ENCODE results near the gene HPS4. TPM values are rescaled to one million over a fixed set of nuclear protein-coding genes. Genes with fewer than 3 reads are reported as not detected.

The HPS4 gene
- total RNA-seq, 1 donor from 2014 or later: 46.1 TPM

DNA sequence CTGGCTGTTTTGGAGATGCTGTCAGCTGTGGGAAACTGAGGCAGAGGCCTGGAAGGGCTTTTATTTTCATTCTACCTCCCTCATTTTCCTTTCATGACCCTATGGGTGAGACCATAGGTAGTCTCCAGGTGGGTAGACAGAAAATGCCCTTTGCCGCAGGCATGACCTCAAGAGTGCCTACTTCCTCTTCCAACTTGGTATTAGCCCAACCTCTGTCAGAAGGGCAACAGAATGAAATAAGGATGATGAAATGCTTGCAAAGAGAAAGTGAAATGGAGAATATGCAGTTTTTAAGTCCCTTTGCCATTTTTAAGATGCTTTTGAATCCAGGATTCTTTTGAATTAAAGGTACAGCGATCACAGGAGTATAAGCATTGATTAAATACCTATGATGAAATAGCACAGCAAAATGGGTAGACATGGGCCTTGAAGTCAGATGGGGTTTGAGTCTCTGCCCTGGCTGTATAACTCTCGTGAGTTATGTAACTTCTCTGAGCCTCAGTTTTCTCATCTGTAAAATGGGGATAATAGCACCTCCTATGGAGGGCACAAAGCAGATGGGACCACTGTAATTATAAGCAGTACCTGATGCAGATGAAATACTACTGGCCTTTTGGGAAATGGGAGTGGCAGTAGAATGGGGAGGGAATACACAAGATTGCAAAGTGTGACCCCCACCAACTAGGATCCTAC lies 50.8 kb downstream of the HPS4 start:
- Mint-ChIP-seq H3K27ac (no peak overlapping the region), H3K36me3 (no peaks in the 10 kb centered on the region), H3K4me1 (ENCODE audit: unreplicated experiment) (peaks cover 36% of the 10 kb centered on the region), H3K4me3 (no peak overlapping the region), H3K27me3 (peaks cover 38% of the 10 kb centered on the region), H3K9me3 (no peaks in the 10 kb centered on the region)
- TF ChIP-seq, protein P1, sequence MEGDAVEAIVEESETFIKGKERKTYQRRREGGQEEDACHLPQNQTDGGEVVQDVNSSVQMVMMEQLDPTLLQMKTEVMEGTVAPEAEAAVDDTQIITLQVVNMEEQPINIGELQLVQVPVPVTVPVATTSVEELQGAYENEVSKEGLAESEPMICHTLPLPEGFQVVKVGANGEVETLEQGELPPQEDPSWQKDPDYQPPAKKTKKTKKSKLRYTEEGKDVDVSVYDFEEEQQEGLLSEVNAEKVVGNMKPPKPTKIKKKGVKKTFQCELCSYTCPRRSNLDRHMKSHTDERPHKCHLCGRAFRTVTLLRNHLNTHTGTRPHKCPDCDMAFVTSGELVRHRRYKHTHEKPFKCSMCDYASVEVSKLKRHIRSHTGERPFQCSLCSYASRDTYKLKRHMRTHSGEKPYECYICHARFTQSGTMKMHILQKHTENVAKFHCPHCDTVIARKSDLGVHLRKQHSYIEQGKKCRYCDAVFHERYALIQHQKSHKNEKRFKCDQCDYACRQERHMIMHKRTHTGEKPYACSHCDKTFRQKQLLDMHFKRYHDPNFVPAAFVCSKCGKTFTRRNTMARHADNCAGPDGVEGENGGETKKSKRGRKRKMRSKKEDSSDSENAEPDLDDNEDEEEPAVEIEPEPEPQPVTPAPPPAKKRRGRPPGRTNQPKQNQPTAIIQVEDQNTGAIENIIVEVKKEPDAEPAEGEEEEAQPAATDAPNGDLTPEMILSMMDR (conservative IDR thresholded peaks at IDR 0.05): no peak
- DNase-seq (ENCODE audit: extremely low spot score, unreplicated experiment): no peak

DNA sequence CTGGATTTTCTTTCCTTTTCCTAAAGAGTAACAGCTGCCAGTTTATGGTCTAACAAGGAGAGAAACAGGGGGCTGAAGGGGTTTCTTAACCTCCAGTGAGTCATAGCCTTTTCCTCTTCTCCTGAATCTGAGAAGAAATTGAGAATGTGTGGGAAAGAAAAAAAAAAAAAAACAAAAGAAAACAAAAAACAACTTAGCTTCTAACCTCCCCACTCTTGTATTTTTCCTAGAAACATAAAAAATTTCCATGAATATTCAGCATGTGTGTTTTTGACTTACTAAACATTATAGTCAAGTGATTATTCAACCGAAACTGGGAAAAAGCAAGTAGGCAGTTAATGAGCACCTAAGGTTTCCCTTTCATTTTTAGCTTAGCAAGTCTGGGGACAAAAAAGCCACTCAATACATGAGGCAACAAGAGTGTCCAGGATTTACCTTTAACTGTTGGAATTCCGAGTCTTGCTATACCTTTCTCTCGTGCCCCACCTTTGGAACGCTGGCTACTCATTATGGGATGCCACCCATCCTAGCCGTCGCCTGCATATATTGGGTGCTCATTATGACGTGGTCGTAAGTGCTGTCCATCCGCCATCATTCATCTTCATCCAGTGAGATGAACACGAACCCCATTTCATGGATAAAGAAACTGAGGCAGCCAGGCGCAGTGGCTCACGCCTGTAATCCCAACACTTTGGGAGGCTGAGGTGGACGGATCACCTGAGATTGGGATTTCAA lies 52.2 kb downstream of the HPS4 start:
- Mint-ChIP-seq H3K4me1 (ENCODE audit: unreplicated experiment) (peaks cover 28% of the 10 kb centered on the region), H3K36me3 (no peaks in the 10 kb centered on the region), H3K27ac (no peak overlapping the region), H3K4me3 (peak overlapping the region; percentile 85), H3K9me3 (no peaks in the 10 kb centered on the region), H3K27me3 (peaks cover 47% of the 10 kb centered on the region)
- DNase-seq (ENCODE audit: extremely low spot score, unreplicated experiment): no peak
- TF ChIP-seq, protein P1 (conservative IDR thresholded peaks at IDR 0.05): no peak

DNA sequence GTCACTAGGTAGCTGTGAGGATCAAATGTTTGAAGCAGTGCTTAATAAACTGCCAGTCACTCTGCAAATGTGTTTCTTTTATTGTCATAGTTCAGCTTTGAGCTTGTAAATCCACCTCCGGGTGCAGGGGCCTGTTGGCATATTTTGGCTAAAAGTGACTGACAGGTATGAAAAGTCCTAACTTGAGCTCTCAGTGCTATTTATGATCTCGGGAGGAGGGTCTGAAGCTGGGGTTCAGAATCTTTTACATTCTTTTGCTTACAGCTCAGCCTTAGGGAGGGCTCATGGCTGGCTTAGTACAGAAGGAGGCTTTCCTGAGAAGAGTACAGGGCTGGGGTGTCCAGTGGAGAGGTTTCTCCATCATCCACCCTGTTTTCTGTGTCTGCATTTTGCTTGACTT lies 53.0 kb downstream of the HPS4 start:
- H3K27ac Mint-ChIP-seq: peak overlapping the region; percentile 64
- no peak for DNase-seq (ENCODE audit: extremely low spot score, unreplicated experiment)

DNA sequence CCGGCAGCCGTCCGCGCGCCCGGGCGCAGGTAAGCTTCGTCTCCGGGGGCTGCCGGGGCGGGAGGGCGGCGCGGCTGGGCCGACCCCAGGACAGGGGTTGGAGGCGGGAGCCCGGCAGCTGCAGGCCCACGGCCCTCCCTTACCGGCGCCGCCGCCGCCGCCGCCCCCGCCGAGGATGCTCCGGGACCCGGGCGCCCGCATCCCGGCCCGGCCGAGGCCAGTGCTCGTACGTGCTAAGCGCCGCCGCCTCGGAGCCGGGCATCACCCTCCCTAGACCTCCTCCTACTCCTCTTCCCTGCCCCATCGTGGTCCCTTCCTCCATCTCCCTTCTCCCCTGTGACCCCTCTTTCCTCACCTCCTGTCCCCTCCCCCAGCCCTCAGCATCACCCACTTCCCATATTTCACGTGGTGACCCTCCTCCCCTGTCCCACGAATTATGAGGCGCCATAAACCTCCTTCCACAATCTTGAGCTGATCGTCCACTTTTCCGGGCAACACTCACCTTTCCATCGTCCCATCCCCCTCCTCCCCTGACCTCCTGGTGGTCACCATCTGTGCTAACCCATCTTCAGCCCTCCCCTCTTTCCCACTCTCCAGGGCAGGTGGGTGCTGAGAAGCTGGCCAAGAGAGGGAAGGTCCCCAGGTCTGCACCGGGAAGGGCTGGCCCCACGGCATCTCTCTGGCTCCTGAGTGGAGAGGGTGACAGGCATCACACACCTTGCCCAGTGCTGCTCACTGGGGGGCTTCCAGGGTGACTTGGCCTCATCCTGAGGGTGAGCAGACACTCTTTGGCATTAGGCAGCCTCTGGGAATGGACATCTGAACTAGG lies 53.9 kb downstream of the HPS4 start:
- Mint-ChIP-seq H3K27ac (peak overlapping the region; percentile 64), H3K27me3 (peaks cover 60% of the 10 kb centered on the region), H3K4me1 (ENCODE audit: unreplicated experiment) (peaks cover 15% of the 10 kb centered on the region), H3K36me3 (no peaks in the 10 kb centered on the region), H3K4me3 (peak overlapping the region; percentile 85), H3K9me3 (no peaks in the 10 kb centered on the region)
- DNase-seq (ENCODE audit: extremely low spot score, unreplicated experiment): no peak
- TF ChIP-seq, protein P1 (conservative IDR thresholded peaks at IDR 0.05): no peak

More for the DNA sequence above, 53.0 kb downstream of the HPS4 start:
- H3K27me3 Mint-ChIP-seq: peaks cover 55% of the 10 kb centered on the region
- H3K9me3 Mint-ChIP-seq: no peaks in the 10 kb centered on the region
- H3K4me1 Mint-ChIP-seq (ENCODE audit: unreplicated experiment): peaks cover 21% of the 10 kb centered on the region
- TF ChIP-seq, protein P1 (conservative IDR thresholded peaks at IDR 0.05): no peak
- H3K4me3 Mint-ChIP-seq: peak overlapping the region; percentile 85
- no peaks in the 10 kb centered on the region for H3K36me3 Mint-ChIP-seq

DNA sequence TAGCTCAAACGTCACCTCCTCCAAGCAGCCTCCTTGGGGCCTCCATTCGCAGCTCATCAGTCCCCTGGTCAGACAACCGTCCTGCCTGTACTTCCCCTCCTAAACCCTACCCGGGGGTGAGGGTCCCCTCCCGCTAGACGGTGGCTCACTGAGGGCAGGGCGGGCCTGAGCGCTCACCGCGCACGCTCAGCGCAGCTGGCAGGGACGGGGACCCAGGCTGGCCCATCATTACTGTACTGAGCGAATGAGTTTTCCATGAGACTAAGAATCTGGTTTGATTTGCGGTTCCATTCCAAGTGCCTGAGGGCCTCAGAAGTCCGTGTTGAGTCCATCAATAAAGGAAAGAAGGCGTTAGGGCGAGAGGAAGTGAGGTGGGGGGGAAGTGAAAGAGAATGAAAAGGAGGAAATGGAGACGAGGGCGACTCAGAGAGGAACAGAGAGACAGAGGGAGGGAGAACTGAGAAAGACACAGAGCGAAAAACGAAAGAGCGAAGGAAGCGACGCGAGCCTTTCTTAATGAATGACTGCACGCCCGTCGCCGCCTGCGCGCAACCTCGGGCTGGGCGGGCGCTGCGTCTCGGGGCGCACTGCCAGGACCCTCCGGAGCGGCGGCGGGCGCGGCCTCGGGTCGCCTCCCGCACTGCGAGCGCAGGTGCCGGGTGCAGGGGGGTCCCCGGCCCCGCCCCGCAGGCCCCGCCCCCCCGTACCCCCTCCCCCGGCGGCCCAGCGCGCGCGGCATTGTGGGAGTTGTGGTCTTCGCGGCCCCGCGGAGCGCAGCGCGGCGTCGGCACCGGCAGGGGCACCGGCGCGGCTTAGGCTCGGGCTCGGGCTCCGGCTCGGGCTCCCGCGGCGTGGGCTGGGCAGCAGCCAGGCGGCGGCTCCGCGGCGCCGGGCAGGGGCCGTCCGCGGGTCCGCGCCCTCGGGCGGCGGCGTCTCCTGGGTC lies 54.8 kb downstream of the HPS4 start, which contains the start of gene ASPHD2:
ASPHD2 (plus strand) TSS at position 746 of the 943 bp plus-strand sequence. CDS start 4,356 bp downstream, outside the sequence.
- Mint-ChIP-seq H3K9me3 (no peaks in the 10 kb centered on the region), H3K4me3 (peak within 1 kb of the TSS; percentile 99), H3K36me3 (no peaks in the 10 kb centered on the region), H3K4me1 (ENCODE audit: unreplicated experiment) (peaks cover 15% of the 10 kb centered on the region), H3K27ac (peak within 1 kb of the TSS; percentile 84), H3K27me3 (peaks cover 62% of the 10 kb centered on the region)
- peak; percentile 79 for DNase-seq (ENCODE audit: extremely low spot score, unreplicated experiment)
- TF ChIP-seq, protein P1 (conservative IDR thresholded peaks at IDR 0.05): no peak

Measured in type B pancreatic cell (in vitro differentiated cells).